GM18867 (cell line): ENCODE data around the gene RRP1B.
"Not testable (repeated sequence)": the region's sequence is repeated elsewhere in the genome, so short reads cannot be mapped to it uniquely, and the experiment has no call there.

ENCODE experiments used
- ATAC-seq: cut with Tn5 transposase; IDR thresholded peaks from one replicate; pipeline ENCODE4 v1.9.1; 2021; ENCODE audit warnings: mild to moderate bottlenecking, moderate library complexity; ENCODE audit not compliant: unreplicated experiment

Gene RRP1B

DNA sequence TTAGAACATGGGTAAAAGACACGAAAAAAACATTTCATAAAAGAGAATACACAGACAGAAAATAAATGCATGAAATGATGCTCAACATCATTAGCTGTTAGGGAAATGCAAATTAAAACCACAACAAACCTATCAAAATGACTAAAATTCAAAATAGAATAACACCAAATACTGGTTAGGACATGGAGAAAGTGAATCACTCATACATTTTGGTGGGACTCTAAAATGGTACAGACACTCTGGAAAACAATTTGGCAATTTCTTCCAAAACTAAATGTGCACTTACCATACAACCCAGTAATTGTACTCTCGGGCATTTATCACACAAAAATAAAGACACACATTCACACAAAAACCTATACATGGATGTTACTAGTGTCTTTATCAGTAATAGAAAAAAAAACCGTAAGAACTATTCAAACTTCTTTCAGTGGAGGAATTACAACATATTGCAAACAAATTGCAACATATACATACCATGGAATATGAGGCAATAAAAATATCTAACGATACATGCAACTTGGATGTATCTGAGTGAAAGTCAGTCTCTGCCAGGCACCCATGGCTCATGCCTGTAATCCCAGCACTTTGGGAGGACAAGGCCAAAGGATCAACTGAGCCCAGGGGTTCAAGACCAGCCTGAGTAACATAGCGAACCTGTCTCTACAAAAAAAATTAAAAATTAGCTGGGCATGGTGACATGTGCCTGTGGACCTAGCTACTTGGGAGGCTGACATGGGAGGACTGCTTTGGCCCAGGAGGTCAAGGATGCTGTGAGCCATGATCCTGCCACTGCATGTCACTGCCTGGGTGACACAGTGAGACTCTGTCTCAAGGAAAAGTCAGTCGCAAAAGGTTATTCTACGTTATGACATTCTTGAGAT, 19.6 kb upstream of the RRP1B start:
- no peak for ATAC-seq

DNA sequence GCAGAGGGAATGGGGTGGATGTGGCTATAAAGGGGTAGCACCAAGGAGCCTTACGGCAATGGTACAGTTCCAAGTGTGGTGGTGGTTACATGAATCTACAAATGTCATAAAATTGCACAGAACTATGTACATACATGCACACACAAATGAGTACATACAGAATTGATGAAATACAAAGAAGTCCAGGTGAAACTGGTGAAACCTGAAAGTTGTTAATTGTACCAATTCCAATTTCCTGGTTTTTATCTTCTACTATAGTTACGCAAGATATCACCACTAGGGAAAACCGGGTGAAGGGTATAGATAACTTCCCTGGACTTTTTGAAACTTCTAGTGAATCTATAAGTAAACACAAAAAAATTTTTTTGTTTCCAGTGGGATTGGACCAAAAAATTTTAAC, 19.0 kb upstream of the RRP1B start:
- ATAC-seq: no peak

DNA sequence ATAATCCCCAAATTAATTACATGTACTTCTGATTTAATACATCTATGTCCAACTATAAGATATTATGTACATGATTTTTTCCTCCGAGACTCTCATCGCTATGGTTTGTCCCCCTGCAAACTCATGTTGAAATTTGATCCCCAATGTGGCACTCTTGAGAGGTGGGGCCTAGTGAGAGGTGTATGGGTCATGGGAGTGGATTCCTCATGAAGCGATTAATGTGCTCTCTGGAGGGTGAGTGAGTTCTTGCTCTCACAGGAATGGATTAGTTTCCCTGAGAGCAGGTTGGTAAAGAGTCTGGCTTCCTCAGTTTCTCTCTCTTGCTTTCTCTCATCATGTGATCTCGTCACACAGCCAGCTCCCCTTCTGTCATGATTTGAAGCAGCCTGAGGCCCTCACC, 16.2 kb upstream of the RRP1B start:
- no peak for ATAC-seq

DNA sequence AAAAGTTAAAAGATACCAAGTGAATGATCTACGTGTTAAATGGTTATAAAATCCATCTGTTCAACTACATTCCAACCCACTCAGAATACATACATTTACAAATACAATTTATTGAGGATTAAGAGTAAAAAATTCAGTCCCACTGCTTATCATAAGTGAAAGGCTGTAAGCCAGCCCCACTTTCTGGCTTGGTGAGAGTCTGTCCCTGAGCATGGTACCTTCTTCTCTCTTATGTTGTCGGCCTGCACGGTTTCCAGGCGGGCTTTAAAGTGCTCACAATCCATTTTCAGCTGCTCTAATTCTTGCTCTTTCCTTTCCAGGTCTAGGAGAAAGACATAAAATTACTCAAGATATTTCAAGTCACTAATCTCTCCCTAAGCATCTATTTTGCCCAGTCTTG, 15.3 kb upstream of the RRP1B start:
- ATAC-seq: no peak

DNA sequence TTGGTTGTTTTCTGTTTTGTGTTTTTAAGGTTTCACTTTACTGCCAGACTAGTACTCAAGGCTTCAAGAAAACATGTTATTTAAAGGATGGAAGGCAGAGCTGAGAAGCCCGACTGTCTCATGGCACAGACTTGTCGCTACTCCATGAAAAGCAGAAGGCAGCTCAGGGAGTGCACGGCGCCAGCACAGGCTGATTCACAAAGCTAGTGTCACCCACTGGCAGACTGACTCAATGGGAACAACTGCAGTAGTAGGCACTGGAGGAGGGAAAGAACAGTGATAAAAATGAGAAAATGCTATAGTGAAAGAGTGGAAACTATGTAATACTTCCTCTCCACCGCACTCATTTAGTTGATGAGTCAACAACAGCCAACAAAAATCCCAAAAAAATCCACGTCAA, 14.8 kb upstream of the RRP1B start:
- no peak for ATAC-seq

DNA sequence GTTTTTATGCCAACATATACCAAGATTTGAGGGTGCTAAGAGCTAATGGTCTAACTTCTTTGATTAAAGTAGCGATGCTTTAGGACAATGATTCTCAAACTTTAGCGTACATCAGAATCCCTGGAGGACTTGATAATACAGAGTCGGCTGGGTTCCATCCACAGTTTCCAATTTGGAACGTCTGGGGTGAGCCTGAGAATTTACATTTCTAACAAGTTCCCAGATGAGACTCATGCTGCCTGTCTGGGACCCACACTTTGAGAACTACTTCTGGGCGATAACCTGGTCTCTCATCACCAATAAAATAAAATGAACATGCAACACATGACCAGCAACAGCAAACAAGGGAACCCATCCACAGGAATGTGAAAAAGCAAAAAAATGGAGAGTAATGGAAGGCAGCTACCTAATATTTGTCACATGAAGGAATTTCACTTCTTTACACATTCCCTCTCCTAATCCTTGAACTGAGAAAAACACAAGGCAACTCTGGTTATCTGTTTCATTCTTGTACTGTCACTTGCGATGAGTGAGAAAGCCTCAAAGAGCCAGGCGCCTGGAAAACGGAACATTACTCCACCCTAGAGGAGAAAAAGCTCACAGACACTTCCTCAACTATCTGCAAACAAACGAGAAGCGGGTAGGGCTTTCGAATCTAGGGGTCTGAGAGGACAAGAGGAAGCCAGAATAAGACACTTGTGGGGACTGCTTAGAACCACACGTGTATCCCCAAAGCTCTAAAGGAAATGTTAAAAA, 14.0 kb upstream of the RRP1B start:
- no peak for ATAC-seq

DNA sequence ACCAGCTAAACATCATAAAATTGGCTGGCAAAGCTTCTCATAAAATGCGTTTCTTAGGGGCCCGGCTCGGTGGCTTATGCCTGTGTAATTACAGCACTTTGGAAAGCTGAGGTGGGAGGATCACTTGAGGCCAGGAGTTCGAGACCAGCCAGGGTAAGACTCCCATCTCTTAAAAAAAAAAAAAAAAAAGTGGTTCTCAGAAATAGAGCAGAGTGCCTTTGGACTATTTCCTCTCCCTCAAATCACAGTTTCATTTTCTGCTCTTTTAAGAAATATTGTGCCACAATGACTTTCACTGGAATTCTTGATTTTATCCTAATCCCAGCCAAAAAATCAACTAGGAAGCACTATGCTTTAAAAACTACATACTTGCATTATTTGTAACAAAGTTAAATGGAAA, 13.4 kb upstream of the RRP1B start:
- ATAC-seq: no peak

DNA sequence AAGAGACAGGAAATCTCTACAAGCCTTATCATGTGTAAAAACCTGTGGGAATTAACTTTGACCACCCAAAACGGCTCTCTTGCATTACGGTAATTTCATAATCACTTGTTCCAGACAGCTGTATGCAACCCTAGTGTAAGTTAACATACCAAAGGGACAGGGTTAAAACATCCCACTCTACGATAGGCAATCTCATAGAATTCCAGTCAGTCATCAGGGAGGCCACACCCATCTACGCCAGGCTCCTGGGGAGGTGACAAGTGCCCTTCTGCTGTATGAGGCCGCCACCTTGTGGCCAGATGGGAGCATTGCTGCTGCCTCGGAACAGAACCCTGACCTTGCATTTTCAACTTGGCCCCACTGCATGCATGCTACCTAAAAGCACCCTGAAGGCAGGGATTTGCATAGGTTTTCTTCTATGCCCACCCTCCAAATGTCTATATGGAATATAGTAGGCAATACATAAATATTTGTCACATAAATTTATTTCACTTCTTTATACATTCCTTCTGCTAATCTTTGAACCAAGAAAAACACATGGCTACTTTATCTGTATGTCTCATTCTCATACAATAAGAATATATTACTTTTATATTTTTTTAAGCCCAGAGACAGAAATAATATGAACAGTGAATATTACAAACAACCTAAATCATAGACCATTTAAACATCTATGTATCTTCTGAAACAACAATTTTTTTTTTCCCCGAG, 12.7 kb upstream of the RRP1B start:
- ATAC-seq: peak; percentile 67

DNA sequence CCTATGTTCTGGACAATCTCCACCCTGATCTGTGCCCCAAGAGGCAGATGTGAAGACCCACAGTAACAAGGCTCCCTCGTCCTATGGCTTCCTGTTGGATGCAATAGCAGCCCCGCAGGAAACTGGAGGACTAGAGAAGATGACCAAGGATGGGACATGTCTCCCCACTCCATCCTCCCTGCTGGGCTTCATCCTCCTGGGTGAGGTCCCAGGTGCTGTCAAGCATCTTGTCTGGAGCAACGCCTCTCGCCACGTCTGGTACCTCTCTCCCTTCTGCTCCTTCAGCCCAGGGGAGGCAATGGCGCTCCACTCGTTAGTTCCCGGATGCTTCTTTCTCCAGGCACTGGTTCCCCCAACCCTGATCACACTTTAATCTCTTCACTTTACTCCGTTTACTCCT, 11.2 kb upstream of the RRP1B start:
- no peak for ATAC-seq

DNA sequence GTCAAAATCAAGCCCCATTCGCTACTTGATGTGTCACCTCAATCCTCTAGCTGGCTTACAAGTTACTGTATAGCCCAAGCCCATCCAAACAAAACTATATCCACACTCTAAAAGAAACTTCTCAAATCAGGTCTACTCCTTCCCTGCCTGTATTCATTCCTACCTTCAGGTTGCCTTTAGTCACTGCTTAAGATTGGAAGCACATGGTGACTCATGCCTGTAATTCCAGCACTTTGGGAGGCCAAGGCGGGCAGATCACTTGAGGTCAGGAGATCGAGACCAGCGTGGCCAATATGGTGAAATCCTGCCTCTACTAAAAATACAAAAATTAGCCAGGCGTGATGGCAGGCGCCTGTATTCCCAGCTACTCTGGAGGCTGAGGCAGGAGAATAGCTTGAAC, 7.4 kb upstream of the RRP1B start:
- ATAC-seq: not testable (repeated sequence)

DNA sequence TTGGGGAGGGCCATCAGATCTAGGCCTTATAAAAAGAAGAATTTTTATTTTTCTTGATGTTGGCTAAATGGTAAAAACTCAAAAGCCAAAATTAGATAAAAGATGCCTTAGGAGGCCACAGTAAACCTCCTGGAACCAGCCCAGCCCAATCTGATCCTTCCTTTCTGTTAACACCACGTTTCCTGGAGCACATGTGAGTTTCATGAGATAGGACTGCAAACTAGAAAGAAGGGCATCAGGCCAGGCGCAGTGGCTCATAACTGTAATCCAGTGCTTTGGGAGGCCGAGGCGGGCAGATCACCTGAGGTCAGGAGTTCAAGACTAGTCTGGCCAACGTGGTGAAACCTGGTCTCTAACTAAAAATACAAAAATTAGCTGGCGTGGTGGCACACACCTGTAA, 6.7 kb upstream of the RRP1B start:
- ATAC-seq: no peak

DNA sequence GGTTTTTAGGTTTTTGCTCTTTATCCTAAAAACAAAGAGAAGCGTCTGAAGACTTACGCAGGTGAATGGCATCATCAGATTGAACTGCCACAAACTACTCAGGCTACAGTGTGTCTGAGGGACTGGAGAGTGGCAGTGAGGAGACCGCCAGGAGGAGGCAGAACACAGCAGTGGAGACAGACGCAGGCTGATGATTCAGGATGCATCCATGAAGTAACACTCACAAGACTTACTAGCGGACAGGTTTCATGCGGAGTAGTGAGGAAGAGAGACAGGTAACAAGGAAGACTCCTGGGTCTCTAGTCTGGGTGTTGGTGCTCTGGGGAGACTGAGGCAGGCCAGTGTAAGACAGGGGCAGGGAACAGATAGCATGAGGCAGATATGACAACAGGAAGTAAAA, 5.7 kb upstream of the RRP1B start:
- ATAC-seq: no peak

DNA sequence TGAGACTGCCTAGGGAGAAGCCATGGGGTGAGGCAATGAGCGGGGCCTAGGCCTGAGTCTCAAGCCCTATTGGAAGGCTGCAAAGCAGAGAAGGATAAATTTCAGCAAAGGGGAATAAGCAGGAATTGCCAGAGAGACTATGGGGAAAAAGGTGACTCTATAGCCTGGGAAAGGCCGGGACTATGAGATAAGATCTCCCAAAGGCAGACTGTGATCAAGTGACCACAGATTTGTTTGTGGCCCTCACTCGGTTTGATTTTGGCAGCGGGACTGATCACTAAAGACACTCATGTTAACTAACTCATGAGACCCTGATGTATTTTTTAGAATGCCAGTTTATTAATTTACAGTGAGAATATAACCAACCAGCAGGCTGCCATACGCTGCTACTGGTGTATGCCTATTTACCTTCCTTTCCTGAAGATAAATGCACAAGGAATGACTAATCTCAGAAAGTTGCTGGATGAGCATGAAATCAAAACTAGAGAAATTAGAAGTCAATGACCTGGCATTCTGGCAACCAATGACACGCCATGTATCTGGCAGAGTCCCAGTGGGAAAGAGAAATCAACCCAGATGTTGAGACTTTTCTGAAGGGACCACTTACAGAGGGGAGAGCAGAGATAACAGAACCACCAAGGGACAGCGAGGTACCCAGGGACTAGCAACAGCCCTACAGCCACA, 4.4 kb upstream of the RRP1B start:
- no peak for ATAC-seq

DNA sequence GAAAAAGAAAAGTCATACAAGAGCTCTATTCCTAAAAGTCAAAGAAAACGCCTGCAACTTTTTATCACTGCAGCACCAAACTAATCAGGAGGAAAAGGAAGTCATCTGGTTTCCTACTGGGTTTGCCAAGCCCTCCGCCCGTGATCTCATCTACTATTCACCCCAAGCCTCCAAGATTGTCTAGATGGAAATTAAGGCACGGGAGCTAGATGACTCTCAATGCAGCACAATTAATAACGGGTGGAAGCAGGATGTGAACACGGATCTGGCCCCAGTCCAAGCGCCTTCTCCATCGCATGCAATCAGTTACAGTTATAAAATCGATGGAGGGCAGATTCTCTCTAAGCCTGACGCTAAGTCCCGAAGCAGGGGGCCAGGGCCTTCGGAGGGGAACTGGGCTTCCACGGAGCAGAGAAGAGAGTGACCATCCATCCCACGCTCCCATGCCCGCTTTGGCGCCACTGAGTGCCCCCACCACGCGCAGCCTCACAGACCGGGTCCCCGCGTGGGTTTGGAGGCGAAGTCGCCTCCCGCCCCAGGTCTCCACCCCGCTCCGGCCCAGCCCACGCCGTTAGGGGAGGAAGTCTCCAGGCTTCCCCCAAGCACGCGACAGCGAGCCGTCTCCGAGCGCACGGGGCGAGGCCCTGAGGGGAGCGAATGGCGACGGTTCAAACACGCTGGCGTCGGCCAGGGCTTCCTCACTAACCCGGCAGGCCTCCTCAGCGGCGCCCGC, 1.8 kb upstream of the RRP1B start:
- ATAC-seq: no peak

DNA sequence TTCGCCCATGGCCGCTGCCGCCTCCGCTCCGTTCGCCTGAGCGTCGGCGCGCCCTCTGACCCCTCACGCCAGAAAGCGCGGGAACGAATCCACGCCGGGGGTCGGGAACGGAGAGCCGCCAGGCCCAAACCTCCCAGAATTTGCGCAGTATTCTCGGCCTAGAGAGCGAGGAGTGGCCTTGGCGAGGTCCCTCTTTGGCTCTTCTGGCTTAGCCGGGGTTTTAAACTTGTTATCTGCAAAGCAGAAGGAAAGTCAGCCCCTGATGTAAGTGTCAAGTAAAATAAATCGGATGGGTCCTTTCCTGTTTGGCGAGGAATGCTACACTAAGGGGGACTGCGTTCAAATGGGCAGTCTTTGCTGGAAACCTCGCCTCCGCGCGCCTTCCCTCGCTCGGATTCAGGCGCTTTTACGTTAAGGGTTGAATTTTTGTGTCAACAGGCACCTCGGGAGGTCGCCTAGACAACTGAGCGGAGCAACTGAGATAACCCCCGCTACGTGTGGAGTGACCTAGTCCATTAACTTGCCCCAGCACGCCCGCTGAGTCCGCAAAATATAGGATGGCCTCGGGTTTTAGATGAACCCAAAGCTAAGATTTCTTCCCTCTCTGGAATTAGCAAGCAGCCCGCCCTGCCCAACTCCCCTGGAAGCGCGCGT, 1.1 kb upstream of the RRP1B start:
- ATAC-seq: no peak

DNA sequence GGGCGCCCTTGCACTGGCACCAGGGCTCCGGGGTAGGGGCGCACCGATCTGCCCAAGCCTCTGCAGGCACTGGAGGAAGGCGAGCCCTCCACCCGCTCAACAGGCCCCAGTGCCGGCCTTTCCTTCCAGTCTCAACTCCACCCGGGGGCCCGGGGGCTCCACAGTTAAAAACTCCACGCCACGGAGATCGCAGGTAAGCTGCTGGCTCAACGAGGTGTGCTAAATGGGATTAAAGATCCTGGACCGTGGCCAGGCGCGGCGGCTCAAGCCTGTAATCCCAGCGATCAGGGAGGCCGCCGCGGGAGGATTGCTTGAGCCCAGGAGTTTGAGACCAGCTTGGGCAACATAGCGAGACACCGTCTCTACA, 608 bp upstream of the RRP1B start:
- no peak for ATAC-seq

DNA sequence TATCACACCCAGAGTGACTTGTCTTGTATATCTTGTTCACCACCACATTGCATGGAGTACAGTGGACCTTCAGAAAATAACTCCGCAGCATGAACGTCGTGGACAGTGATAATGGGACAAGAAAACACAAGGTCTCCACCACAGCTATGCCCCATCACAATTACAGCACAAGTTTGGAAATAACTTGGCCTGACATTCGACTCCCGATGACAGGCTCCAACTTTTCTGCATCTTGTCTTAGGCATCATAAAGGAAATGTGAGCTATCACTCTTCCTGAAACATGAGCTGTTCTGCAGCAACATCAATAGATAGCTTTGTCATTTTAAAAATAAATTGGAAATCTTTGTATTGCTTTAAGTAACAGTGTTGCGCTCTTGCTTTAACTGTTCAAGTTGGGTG, 2.9 kb downstream of the RRP1B start:
- no peak for ATAC-seq

DNA sequence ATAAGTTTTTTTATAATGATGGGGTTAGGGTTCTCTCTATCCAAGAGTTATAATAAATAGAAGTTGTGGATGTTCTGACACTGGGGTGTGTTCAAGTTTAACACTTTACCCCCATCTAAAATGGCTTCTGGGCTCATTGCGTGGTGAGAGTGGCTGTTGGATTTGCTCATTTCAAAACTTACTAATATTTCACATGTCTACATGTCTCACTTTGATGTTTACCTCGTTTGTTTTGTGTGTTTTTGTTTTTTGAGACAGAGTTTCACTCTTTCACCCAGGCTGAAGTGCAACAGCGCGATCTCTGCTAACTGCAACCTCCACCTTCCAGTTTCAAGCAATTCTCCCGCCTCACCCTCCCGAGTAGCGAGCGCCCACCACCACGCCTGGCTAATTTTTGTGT, 3.7 kb downstream of the RRP1B start:
- no peak for ATAC-seq

DNA sequence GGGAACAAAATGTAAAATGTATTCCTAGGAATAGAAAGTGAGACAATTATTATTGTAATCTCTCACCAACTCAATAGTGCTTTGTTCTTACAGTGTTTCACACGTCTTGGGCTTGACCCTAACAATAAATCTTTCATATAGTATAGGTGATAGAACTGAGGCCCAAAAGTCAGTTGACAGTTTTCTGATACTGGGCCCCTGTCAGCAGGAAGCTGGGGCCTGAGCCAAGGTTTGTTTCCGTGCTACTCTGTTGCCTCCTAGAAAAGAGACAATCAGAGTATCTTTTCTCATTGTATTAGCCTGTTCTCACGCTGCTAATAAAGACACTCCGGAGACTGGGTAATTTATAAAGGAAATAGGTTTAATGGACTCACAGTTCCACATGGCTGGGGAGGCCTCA, 5.0 kb downstream of the RRP1B start:
- ATAC-seq: no peak

DNA sequence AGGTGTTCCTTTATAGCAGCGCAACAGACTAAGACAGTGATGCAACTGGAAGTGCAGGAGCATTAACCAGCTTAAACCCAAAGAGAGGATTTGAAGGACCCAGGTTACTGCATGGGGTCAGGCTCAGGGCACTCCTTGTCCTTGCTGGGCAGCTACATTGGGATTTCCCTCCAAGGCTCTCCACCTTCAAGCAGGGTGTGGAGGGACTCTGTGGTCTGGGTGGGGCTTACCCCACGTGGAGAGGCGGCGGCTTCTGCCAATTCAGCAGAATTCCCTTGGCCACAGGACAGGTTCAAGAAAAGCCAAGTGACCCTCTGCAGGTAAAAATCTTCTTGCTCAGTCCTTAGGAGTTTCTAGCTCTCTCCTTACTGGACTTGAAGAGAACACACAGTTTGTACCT, 6.5 kb downstream of the RRP1B start:
- no peak for ATAC-seq
